Measurements from ENCODE around the gene CPNE2.
A peak's percentile ranks its signal among the peaks of the same experiment; 100 is the strongest.
"Not testable (repeated sequence)": the region's sequence is repeated elsewhere in the genome, so short reads cannot be mapped to it uniquely, and the experiment has no call there.

The CPNE2 gene

GRCh38 chr16:57091975-57092785 lies at the start of gene CPNE2:
Gene CPNE2, plus strand, starts transcription at chr16:57092583. Its CDS starts 18,160 bp downstream, at chr16:57110743.
- peak; percentile 9 for DNase-seq

- DNase-seq = no peak
Measured at GRCh38 chr16:57043248-57043647, 49.1 kb upstream of the CPNE2 start.

GRCh38 chr16:57044931-57045693 lies 47.3 kb upstream of the CPNE2 start:
- no peak for DNase-seq

GRCh38 chr16:57045694-57046381 lies 46.5 kb upstream of the CPNE2 start:
- peak; percentile 41 for DNase-seq

GRCh38 chr16:57048095-57048494 lies 44.3 kb upstream of the CPNE2 start:
- DNase-seq = no peak

GRCh38 chr16:57049678-57050077 lies 42.7 kb upstream of the CPNE2 start:
- no peak for DNase-seq

GRCh38 chr16:57051696-57052228 lies 40.6 kb upstream of the CPNE2 start:
- DNase-seq = no peak

GRCh38 chr16:57053206-57053605 lies 39.2 kb upstream of the CPNE2 start:
- no peak for DNase-seq

- no peak for DNase-seq
Measured at GRCh38 chr16:57054338-57054737, 38.0 kb upstream of the CPNE2 start.

GRCh38 chr16:57054771-57055170 lies 37.6 kb upstream of the CPNE2 start:
- no peak for DNase-seq

GRCh38 chr16:57055671-57056070 lies 36.7 kb upstream of the CPNE2 start:
- DNase-seq = no peak

GRCh38 chr16:57058291-57058861 lies 34.0 kb upstream of the CPNE2 start:
- no peak for DNase-seq

- DNase-seq = no peak
Measured at GRCh38 chr16:57060323-57061083, 31.9 kb upstream of the CPNE2 start.

- no peak for DNase-seq
Measured at GRCh38 chr16:57061084-57061905, 31.1 kb upstream of the CPNE2 start.

- no peak for DNase-seq
Measured at GRCh38 chr16:57062329-57062728, 30.1 kb upstream of the CPNE2 start.

GRCh38 chr16:57063189-57063588 lies 29.2 kb upstream of the CPNE2 start:
- not testable (repeated sequence) for DNase-seq

GRCh38 chr16:57064995-57065394 lies 27.4 kb upstream of the CPNE2 start:
- DNase-seq = no peak

- no peak for DNase-seq
Measured at GRCh38 chr16:57066625-57067024, 25.8 kb upstream of the CPNE2 start.

GRCh38 chr16:57067347-57067746 lies 25.0 kb upstream of the CPNE2 start:
- no peak for DNase-seq

GRCh38 chr16:57069053-57069452 lies 23.3 kb upstream of the CPNE2 start:
- no peak for DNase-seq

Measured in NCI-H2227 treated with DMSO at 0.1 percent for 48 hours (cell line).